RWPE2 (cell line): ENCODE measurements around the gene RASAL1.

Experiments
- ATAC-seq: fragments of 200-7000 bp; cut with Tn5 transposase; 3 replicates; pipeline ENCODE4 v1.9.1; 2021; ENCODE audit warnings: low read depth
- DNase-seq: peaks from one replicate; pipeline ENCODE4 v3.0.0-alpha.2; 2020; ENCODE audit warnings: low spot score
- H3K27ac ChIP-seq: fragments of 450-650 bp; 2 replicates; pipeline ENCODE4 v1.5.1; 2017; ENCODE audit warnings: mild to moderate bottlenecking; ENCODE audit not compliant: poor library complexity, severe bottlenecking
- H3K27me3 ChIP-seq: fragments of 250-450 bp; sonication (Bioruptor Pico); 2 replicates; pipeline ENCODE4 v1.5.1; 2021; ENCODE audit warnings: mild to moderate bottlenecking, moderate library complexity; ENCODE audit not compliant: insufficient read depth, poor library complexity, severe bottlenecking
- H3K36me3 ChIP-seq: fragments of 250-450 bp; sonication (Bioruptor Pico); 2 replicates; pipeline ENCODE4 v1.5.1; 2020; ENCODE audit warnings: low read depth, mild to moderate bottlenecking, moderate library complexity
- H3K4me1 ChIP-seq: fragments of 250-450 bp; sonication (Bioruptor Pico); 2 replicates; pipeline ENCODE4 v1.5.1; 2021; ENCODE audit warnings: mild to moderate bottlenecking, moderate library complexity; ENCODE audit not compliant: insufficient read depth, poor library complexity, severe bottlenecking
- H3K4me3 ChIP-seq: fragments of 250-450 bp; sonication (Bioruptor Pico); 2 replicates; pipeline ENCODE4 v1.5.1; 2021; ENCODE audit warnings: mild to moderate bottlenecking, moderate library complexity; ENCODE audit not compliant: severe bottlenecking
- H3K9me3 ChIP-seq: fragments of 250-450 bp; sonication (Bioruptor Pico); 2 replicates; pipeline ENCODE4 v1.5.1; 2021; ENCODE audit warnings: mild to moderate bottlenecking, moderate library complexity; ENCODE audit not compliant: severe bottlenecking
- CTCF ChIP-seq: fragments of 450-650 bp; IDR thresholded peaks from one replicate; pipeline ENCODE4 v1.5.1; 2017; ENCODE audit warnings: mild to moderate bottlenecking, moderate library complexity; ENCODE audit not compliant: poor library complexity, severe bottlenecking

RASAL1 gene

GRCh38 chr12:113133036-113133435, 2.5 kb downstream of the RASAL1 start:
- Histone ChIP-seq H3K27me3 (peaks cover 4% of the 10 kb centered on the region), H3K4me1 (no peaks in the 10 kb centered on the region), H3K36me3 (no peaks in the 10 kb centered on the region), H3K9me3 (no peaks in the 10 kb centered on the region), H3K27ac (no peak overlapping the region), H3K4me3 (no peak overlapping the region)
- TF ChIP-seq CTCF: no peak
- DNase-seq (no peak), ATAC-seq (no peak)

DNA sequence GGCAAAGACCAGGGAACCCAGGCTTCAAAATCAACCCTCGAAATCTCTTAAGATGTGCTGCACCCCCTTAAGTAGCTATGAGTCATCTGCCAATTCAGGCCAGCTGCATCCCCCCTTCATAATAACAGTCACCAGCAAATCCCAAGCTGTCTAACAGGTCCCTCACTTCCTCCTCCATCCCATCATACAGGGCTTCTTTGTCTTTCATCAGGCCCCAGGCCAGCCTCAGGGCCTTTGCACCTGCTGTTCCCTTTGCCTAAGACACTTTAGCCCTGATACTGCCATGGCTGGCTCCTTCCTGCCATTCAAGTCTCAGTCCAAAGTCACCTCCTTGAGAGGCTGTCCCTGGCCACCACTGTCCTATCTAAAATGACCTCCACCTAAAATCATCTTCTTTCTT, 4.0 kb downstream of the RASAL1 start:
- no peak overlapping the region for H3K4me3 ChIP-seq
- TF ChIP-seq CTCF: no peak
- H3K4me1 ChIP-seq: no peaks in the 10 kb centered on the region
- peaks cover 4% of the 10 kb centered on the region for H3K27me3 ChIP-seq
- no peaks in the 10 kb centered on the region for H3K9me3 ChIP-seq
- DNase-seq (no peak), ATAC-seq (no peak)
- H3K36me3 ChIP-seq: no peaks in the 10 kb centered on the region
- no peak overlapping the region for H3K27ac ChIP-seq

- H3K4me1 ChIP-seq: no peaks in the 10 kb centered on the region
- H3K27me3 ChIP-seq: peaks cover 4% of the 10 kb centered on the region
- no peaks in the 10 kb centered on the region for H3K9me3 ChIP-seq
- no peak overlapping the region for H3K4me3 ChIP-seq
- H3K36me3 ChIP-seq: no peaks in the 10 kb centered on the region
- no peak overlapping the region for H3K27ac ChIP-seq
- ATAC-seq: peak; percentile 44; the same call in 1 of the 3 replicates
- no peak for TF ChIP-seq CTCF
- no peak for DNase-seq
These were observed 5.0 kb downstream of the RASAL1 start for GRCh38 chr12:113130457-113131135.

DNA sequence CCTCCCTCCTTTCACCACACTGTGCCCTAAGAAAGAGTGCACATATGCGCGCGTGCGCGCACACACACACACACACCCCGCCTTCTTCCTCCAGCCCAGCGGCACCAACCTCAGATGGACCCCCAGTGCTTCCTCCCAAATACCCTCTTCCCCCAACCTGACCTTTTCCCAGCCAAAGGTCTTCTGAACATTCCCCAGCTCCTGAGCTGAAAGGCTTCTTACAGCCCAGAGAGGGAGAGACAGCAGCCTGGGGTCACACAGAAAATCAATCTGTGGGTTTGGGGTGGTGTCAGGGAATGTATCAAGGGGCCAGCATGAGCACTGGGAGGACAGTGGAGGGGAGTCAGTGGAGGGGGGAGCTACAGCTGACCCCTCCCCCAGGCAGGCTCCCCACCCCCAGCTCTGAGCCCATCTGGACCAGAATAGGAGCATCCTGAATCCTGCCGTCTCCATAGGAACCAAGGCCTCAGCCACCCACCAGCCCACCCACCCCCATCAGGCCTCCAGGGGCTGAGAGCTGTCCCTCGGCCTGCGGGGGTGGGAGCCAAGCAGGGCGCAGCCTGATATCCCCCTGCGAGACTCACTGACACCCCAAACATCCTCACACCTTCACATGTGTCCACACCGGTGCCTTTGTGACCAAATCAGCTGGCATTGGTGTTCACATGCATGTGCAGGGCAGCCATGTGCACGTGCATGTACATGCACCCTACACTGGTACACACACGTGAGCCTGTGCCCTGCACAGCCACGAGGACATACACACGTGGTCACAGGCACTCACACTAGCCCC, 5.7 kb downstream of the RASAL1 start:
- DNase-seq (no peak), ATAC-seq (no peak; the same call in 2 of the 3 replicates)
- Histone ChIP-seq H3K9me3 (no peaks in the 10 kb centered on the region), H3K4me3 (no peak overlapping the region), H3K27ac (no peak overlapping the region), H3K4me1 (no peaks in the 10 kb centered on the region), H3K27me3 (no peaks in the 10 kb centered on the region), H3K36me3 (no peaks in the 10 kb centered on the region)
- no peak for TF ChIP-seq CTCF
